ENCODE results near the gene DPEP3.

DNA sequence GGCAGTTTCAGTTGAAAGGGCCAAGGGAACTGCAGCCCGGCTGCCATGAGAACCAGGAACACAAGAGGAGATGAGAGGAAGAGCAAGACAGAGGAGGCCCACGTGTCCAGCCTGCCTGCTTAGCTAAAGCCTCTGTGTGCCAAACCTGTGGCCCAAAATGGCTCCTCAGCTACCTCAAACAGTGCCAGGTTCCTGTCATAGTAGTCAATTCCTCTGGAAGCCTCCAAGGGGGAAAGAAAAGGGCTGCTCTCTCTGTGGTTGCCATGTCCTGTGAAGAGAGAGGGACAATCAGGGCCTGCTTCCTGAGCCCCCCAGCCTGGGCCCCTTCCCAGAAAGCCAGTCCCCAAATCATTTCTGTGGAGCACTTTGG, 17.0 kb downstream of the DPEP3 start:
- TF ChIP-seq POLR2AphosphoS5 (IDR thresholded peaks at IDR 0.05) = no peak
- TF ChIP-seq EP300 (conservative IDR thresholded peaks at IDR 0.05; ENCODE audit: poor library complexity, severe bottlenecking) = no peak
- TF ChIP-seq CTCF (IDR thresholded peaks at IDR 0.05; ENCODE audit: poor library complexity, severe bottlenecking) = no peak
- TF ChIP-seq EZH2 (IDR thresholded peaks at IDR 0.05; ENCODE audit: borderline replicate concordance, insufficient read depth, low read length, poor library complexity, severe bottlenecking) = no peak

Measured in neural cell (in vitro differentiated cells).